ENCODE data around the gene FLOT1. TPM values are rescaled to one million over a fixed set of nuclear protein-coding genes. Genes with fewer than 3 reads are reported as not detected.

The FLOT1 gene
- total and polyA plus RNA-seq, 2 donors (not counting 3 experiments of a cell fraction or from before 2014, with no cell fraction given): 141 to 154 TPM

DNA sequence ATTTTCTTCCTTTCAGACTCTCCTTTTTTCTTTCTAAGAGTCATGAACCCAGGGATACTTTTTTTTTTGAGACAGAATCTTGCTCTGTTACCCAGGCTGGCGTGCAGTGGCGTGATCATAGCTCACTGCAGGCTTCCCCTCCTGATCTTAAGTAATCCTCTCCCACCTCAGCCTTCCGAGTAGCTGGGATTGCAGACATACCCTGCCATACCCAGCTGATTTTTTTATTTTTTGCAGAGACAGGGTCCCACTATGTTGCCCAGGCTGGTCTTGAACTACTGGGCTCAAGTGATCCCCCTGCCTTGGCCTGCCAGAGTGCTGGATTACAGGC, 34.6 kb upstream of the FLOT1 start:
- Histone ChIP-seq H3K4me3 (replicated peaks in 1 of 3; ENCODE audit: insufficient read depth in 1 of 3, low read depth in 1 of 3, low read length in 3 of 3) (no peak overlapping the region), H3K79me2 (ENCODE audit: control insufficient read depth, insufficient read depth, low read length) (no peaks in the 10 kb centered on the region), H2AFZ (ENCODE audit: low read depth, low read length) (no peak overlapping the region), H3K9ac (replicated peaks; ENCODE audit: extremely low read depth, insufficient read depth, low read length) (no peak overlapping the region), H4K20me1 (replicated peaks; ENCODE audit: control insufficient read depth, extremely low read depth, insufficient read depth, low read length) (no peaks in the 10 kb centered on the region), H3K27me3 (ENCODE audit: control insufficient read depth in 2 of 2, insufficient read depth in 2 of 2, low read length in 2 of 2) (no peaks in the 10 kb centered on the region), H3K27ac (ENCODE audit: insufficient read depth, low read depth, low read length) (no peak overlapping the region), H3K9me1 (replicated peaks; ENCODE audit: control insufficient read depth, extremely low read depth, insufficient read depth, low read length) (no peaks in the 10 kb centered on the region), H3K4me2 (ENCODE audit: insufficient read depth, low read length) (no peak overlapping the region), H3K9me3 (replicated peaks; ENCODE audit: control insufficient read depth, insufficient read depth, low read length) (no peaks in the 10 kb centered on the region), H3K36me3 (ENCODE audit: control insufficient read depth in 2 of 2, extremely low read depth in 1 of 2, insufficient read depth in 2 of 2, low read length in 2 of 2) (no peaks in the 10 kb centered on the region), H3K4me1 (ENCODE audit: control insufficient read depth, extremely low read depth, insufficient read depth, low read length) (peaks cover 20% of the 10 kb centered on the region)
- ChIA-PET CTCF (interaction anchor here (1.0 to 1.3 kb wide), 2 partner anchors 17 to 25 kb away, joined by 3 to 5 read pairs; no protein-coding TSS in a partner anchor), POLR2A (interaction anchor here (0.6 kb wide), 1 partner anchor 29 kb away, joined by 8 read pairs; no protein-coding TSS in a partner anchor)
- TF ChIP-seq JUN (IDR thresholded peaks at IDR 0.05; ENCODE audit: borderline replicate concordance, insufficient read depth, insufficient read length, low read depth) (no peak), GATA2 (IDR thresholded peaks at IDR 0.05; ENCODE audit: insufficient read depth, insufficient read length, low read depth, low read length) (no peak), MYC (IDR thresholded peaks at IDR 0.05; ENCODE audit: low read depth, low read length) (no peak), CTCF (IDR thresholded peaks at IDR 0.05; ENCODE audit: extremely low read depth in 1 of 2, insufficient read depth in 1 of 2, low read depth in 1 of 2, low read length in 2 of 2) (no peak), POLR2A (IDR thresholded peaks at IDR 0.05; ENCODE audit: low read depth, low read length) (no peak), FOS (IDR thresholded peaks at IDR 0.05; ENCODE audit: borderline replicate concordance, insufficient read depth, low read length) (no peak), POLR2AphosphoS5 (IDR thresholded peaks at IDR 0.05; ENCODE audit: insufficient read depth, low read depth, low read length) (no peak), EZH2 (IDR thresholded peaks at IDR 0.05; ENCODE audit: borderline replicate concordance, low read depth, low read length, severe bottlenecking) (no peak)
- TF ChIP-seq, protein P1, sequence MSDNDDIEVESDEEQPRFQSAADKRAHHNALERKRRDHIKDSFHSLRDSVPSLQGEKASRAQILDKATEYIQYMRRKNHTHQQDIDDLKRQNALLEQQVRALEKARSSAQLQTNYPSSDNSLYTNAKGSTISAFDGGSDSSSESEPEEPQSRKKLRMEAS (IDR thresholded peaks at IDR 0.05; ENCODE audit: insufficient read depth, insufficient read length): no peak
- no peak for DNase-seq (ENCODE audit: low read depth, low spot score)
- BruUV-seq (replicated peaks): no TSS peak
- intact Hi-C loops (cut with micrococcal nuclease): no loop called here
- dilution Hi-C loops (cut with MboI; ENCODE audit: extremely low pct_ligation_motif_present, low sequenced_read_pairs): no loop called here
- no peak for FAIRE-seq
